ENCODE data around the gene TOGARAM1.

GRCh38 chr14:44989497-44990440 is 27.8 kb downstream of the TOGARAM1 start:
- TF ChIP-seq CTCF (conservative IDR thresholded peaks at IDR 0.05; ENCODE audit: low read depth, low read length) (no peak), EZH2phosphoT487 (IDR thresholded peaks at IDR 0.05; ENCODE audit: borderline replicate concordance, low read length) (no peak)

Data from PC-3 (cell line).